Progenitor cell of endocrine pancreas (in vitro differentiated cells): ENCODE measurements around the gene SFTPD. TPM values are rescaled to one million over a fixed set of nuclear protein-coding genes. Genes with fewer than 3 reads are reported as not detected.
"Not testable (repeated sequence)": the region's sequence is repeated elsewhere in the genome, so short reads cannot be mapped to it uniquely, and the experiment has no call there.

Experiments used
- DNase-seq: peaks from one replicate; pipeline ENCODE4 v3.0.0; 2021; ENCODE audit warnings: low spot score; ENCODE audit not compliant: unreplicated experiment
- H3K27ac Mint-ChIP-seq: 2 replicates; pipeline ENCODE4 v1.8.0; 2021; ENCODE audit warnings: mild to moderate bottlenecking, moderate library complexity, mixed read lengths
- H3K27me3 Mint-ChIP-seq: 2 replicates; pipeline ENCODE4 v1.8.0; 2021; ENCODE audit warnings: mixed read lengths
- H3K36me3 Mint-ChIP-seq: 2 replicates; pipeline ENCODE4 v1.8.0; 2022; ENCODE audit warnings: mixed read lengths; ENCODE audit not compliant: insufficient read depth
- H3K4me1 Mint-ChIP-seq: 2 replicates; pipeline ENCODE4 v1.8.0; 2021; ENCODE audit warnings: low read depth, mixed read lengths
- H3K4me3 Mint-ChIP-seq: 2 replicates; pipeline ENCODE4 v1.8.0; 2021; ENCODE audit warnings: low read depth, mild to moderate bottlenecking, moderate library complexity, mixed read lengths
- H3K9me3 Mint-ChIP-seq: 2 replicates; pipeline ENCODE4 v1.8.0; 2021; ENCODE audit warnings: low read depth, mixed read lengths
- long read RNA-seq: library from polyadenylated mRNA; unstranded; transcript quantifications from one replicate; pipeline ENCODE4 v2.0.0, GENCODE V29; 2020
- total RNA-seq: library from RNA; stranded (reverse); gene quantifications from 2 replicates; pipeline ENCODE4 v1.2.1, GENCODE V29; 2021
- TF ChIP-seq, protein P1 (sequence below): fragments of 200-600 bp; sonication (generic); IDR thresholded peaks from one replicate; pipeline ENCODE4 v1.5.0; 2021; ENCODE audit warnings: antibody characterized with exemption, mild to moderate bottlenecking; ENCODE audit not compliant: unreplicated experiment

The SFTPD gene
- total RNA-seq: 0.29 and 0.40 TPM in 2 replicates
- long read RNA-seq: 0 reads

DNA sequence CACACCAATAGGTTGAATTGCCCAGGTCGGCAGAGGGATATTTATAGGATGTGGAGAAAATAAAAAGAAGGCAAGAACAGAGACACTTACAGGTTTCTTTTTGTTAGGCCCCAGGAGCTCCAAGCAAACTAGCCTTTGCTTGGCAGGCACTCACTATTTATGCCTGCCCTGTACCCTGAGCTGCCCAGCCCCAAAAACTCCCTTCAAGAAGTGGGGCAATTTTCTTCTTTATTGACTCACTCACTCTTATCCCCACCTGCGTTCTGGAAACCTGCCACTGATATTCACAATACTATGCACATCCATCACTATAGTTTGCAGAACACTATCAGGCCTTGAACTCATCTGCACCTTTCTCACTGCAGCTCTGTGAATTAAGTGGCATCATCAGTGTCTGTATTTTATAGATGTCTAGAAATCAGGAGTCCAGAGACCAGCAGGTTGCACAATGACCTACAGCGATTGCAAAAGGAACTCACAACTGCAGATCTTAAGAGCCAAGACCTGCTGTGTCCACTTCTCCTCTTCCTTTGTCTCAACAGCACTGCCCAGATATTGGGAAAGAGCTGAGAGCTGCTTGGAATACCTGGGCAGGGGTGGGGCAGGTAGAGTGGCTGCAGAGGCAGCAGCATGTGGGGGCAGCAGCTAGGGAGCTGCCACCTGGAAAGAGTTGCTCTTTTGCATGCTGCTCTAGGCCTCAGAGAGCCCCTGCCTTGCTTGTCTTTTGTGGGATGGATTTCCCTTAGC lies at the start of gene SFTPD:
SFTPD (minus strand) TSS at position 130 of the 747 bp plus-strand sequence. CDS start 2,446 bp downstream, outside the sequence.
- H3K4me3 Mint-ChIP-seq: no peak within 1 kb of the TSS
- peak within 1 kb of the TSS; percentile 5 for H3K27ac Mint-ChIP-seq
- TF ChIP-seq, protein P1, sequence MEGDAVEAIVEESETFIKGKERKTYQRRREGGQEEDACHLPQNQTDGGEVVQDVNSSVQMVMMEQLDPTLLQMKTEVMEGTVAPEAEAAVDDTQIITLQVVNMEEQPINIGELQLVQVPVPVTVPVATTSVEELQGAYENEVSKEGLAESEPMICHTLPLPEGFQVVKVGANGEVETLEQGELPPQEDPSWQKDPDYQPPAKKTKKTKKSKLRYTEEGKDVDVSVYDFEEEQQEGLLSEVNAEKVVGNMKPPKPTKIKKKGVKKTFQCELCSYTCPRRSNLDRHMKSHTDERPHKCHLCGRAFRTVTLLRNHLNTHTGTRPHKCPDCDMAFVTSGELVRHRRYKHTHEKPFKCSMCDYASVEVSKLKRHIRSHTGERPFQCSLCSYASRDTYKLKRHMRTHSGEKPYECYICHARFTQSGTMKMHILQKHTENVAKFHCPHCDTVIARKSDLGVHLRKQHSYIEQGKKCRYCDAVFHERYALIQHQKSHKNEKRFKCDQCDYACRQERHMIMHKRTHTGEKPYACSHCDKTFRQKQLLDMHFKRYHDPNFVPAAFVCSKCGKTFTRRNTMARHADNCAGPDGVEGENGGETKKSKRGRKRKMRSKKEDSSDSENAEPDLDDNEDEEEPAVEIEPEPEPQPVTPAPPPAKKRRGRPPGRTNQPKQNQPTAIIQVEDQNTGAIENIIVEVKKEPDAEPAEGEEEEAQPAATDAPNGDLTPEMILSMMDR: no peak
- H3K36me3 Mint-ChIP-seq: peaks cover 1% of the 10 kb centered on the region
- no peak for DNase-seq
- H3K4me1 Mint-ChIP-seq: no peaks in the 10 kb centered on the region
- peaks cover 11% of the 10 kb centered on the region for H3K9me3 Mint-ChIP-seq
- peaks cover 31% of the 10 kb centered on the region for H3K27me3 Mint-ChIP-seq

DNA sequence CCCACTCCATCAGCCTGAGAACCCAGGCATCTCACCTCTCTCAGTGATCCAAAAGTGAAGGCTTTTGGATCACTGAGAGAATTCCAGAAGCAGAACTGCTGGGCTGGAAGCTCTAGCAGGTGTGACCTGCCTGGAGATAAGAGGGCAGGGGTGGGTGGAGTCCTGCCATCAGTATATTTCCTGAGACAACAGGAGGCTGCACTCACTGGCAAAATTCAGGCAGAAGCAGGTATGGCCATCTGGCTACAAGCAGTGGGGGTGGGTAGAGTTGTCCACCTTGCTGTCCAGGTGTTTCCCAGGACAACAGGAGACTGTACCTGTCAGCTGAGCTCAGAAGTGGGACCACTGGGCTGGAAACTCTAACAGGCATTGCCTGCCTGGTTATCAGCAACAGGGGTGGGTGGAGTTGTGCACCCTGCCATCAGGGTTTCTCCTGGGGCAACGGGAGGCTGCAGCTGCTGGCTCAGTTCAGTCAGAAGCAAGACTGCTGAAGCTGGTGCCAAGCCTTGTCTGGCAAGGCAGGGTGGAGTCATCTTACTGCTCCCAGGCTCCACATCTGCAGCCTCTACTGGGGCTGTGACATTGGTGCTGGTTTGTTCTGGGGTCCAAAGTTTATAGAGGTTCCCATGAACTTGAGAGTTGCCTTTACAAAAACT lies 47.2 kb upstream of the SFTPD start:
- Mint-ChIP-seq H3K27ac (no peak overlapping the region), H3K4me3 (no peak overlapping the region), H3K4me1 (no peaks in the 10 kb centered on the region), H3K9me3 (no peaks in the 10 kb centered on the region), H3K36me3 (no peaks in the 10 kb centered on the region), H3K27me3 (peaks cover 10% of the 10 kb centered on the region)
- DNase-seq: no peak
- TF ChIP-seq, protein P1: no peak

DNA sequence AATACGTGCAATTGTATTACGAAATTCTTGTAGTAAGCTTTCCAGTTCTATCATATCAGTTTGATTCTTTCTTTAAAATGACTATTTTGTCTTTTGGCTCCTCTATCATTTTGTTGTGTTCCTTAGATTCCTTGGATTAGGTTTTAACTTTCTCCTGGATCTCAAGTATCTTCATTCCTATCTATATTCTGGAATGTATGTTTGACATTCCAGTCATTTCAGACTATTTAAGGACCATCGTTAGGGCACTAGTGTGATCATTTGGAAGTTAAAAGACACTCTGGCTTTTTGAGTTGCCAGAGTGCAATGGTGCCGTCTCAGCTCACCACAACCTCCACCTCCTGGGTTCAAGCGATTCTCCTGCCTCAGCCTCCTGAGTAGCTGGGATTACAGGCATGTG lies 45.7 kb upstream of the SFTPD start:
- Mint-ChIP-seq H3K27me3 (peaks cover 10% of the 10 kb centered on the region), H3K27ac (no peak overlapping the region)
- no peak for DNase-seq

DNA sequence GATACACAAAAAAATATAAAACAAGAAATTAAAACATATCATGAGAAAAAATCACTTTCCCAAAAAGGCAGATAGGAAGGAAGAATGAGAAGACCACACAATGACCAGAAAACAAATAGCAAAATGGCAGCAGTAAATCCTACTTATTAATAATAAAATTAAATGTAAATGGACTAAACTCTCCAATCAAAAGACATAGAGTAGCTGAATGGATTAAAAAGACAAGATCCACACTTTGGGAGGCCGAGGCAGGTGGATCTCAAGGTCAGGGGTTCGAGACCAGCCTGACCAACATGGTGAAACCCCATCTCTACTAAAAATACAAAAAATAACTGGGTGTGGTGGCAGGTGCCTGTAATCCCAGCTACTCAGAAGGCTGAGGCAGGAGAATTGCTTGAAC lies 39.3 kb upstream of the SFTPD start:
- H3K4me1 Mint-ChIP-seq, H3K27ac Mint-ChIP-seq, DNase-seq, H3K4me3 Mint-ChIP-seq, H3K36me3 Mint-ChIP-seq: not testable (repeated sequence)
- Mint-ChIP-seq H3K27me3 (peaks cover 42% of the 10 kb centered on the region), H3K9me3 (peaks cover 16% of the 10 kb centered on the region)

More for the DNA sequence above, 45.7 kb upstream of the SFTPD start:
- peaks cover 11% of the 10 kb centered on the region for H3K9me3 Mint-ChIP-seq
- no peak overlapping the region for H3K4me3 Mint-ChIP-seq
- H3K36me3 Mint-ChIP-seq: no peaks in the 10 kb centered on the region
- no peaks in the 10 kb centered on the region for H3K4me1 Mint-ChIP-seq
- TF ChIP-seq, protein P1: no peak

DNA sequence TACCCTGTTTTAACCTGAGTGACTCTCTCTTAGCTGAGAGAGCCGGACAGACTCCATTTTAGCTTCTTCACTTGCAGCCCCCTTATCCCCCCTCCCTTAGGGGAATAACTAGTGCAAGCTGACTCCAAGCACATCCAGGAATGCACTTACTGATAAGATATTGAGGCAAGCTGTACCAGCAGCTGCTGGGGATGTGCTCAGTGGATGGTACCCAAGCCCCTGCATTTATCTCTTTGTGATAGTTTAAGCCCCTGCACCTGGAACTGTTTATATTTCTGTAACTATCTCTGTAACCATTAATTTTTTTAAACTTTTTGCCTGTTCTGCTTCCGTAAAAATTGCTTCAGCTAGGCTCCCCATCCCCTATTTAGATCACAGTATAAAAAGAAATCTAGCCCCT lies 37.8 kb upstream of the SFTPD start:
- DNase-seq, H3K4me3 Mint-ChIP-seq, H3K4me1 Mint-ChIP-seq, H3K36me3 Mint-ChIP-seq, H3K27ac Mint-ChIP-seq: not testable (repeated sequence)
- H3K9me3 Mint-ChIP-seq: peaks cover 16% of the 10 kb centered on the region
- H3K27me3 Mint-ChIP-seq: peaks cover 46% of the 10 kb centered on the region

DNA sequence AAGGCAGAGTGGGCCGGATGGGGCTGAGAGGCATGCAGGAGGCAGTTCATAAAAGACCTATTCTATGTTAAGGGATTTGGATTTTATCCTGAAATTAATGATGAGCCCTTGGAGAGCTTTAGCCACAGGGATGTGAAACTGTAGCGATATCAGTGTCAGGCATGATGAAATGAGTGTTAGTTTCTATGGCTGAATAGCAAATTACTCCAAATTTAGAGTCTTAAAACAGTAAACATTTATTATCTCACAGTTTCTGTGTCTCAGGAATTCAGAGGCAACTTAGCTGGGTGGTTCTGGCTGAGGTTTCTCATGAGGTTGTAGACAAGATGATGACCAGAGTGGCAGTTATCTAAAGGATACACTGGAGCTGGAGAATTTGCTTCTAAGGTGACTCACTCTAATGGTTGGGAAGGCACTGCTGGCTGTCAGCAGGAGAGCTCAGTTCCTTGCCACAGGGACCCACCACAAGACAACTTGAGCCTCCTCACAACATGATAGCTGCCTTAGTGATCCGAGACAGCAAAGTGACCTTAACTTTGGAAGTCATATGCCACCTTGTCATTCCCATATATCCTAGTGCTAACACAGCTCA lies 36.7 kb upstream of the SFTPD start:
- Mint-ChIP-seq H3K4me1 (no peaks in the 10 kb centered on the region), H3K4me3 (no peak overlapping the region), H3K9me3 (peaks cover 12% of the 10 kb centered on the region), H3K36me3 (no peaks in the 10 kb centered on the region), H3K27me3 (peaks cover 52% of the 10 kb centered on the region), H3K27ac (no peak overlapping the region)
- no peak for DNase-seq
- TF ChIP-seq, protein P1: no peak
